A549 treated with Hydrocortisone at 1 μM for 4 hours (cell line): Measurements from ENCODE around the gene SKA2. TPM values are rescaled to one million over a fixed set of nuclear protein-coding genes. Genes with fewer than 3 reads are reported as not detected.

ENCODE experiments used
- total RNA-seq: library from RNA; stranded (reverse); fragments of 200-300 nt; extraction: Qiagen RNA extraction; gene quantifications from 5 replicates; pipeline ENCODE4 v1.2.3, GENCODE V29; 2022

The SKA2 gene, protein sequence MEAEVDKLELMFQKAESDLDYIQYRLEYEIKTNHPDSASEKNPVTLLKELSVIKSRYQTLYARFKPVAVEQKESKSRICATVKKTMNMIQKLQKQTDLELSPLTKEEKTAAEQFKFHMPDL
- total RNA-seq: 88.9 to 146 TPM (median 101 TPM) in 5 replicates

GRCh38 chr17:59154721-59155438, at the start of gene SKA2:
Gene SKA2 (minus strand): TSS chr17:59155186. CDS start chr17:59155163, 23 bp downstream.

GRCh38 chr17:59155439-59156177, 622 bp upstream of the SKA2 start, which contains the start of gene PRR11:
Gene PRR11 (plus strand): TSS chr17:59155746. CDS start chr17:59169753, 14,007 bp downstream.

GRCh38 chr17:59106463-59107305, 48.3 kb downstream of the SKA2 start, which contains the start of gene TRIM37:
Gene TRIM37 (minus strand): TSS chr17:59106880. CDS start chr17:59106461, 419 bp downstream.

Other genes with a start within 250 kb of the SKA2 start
- gene TRIM37, start 48.3 kb downstream of the SKA2 start, total RNA-seq: 17.8 to 26.1 TPM (median 21.9 TPM) in 5 replicates
- 47.2 to 64.9 TPM (median 54.9 TPM) in 5 replicates for gene PRR11, start 560 bp upstream of the SKA2 start, total RNA-seq
- gene SMG8, start 54.8 kb upstream of the SKA2 start, total RNA-seq: 26.2 to 34.6 TPM (median 27.0 TPM) in 5 replicates
- 0.51 to 1.1 TPM (median 0.77 TPM) in 5 replicates for gene GDPD1, start 65.3 kb upstream of the SKA2 start, total RNA-seq
- 2.0 to 3.2 TPM (median 2.8 TPM) in 5 replicates for gene YPEL2, start 176.5 kb upstream of the SKA2 start, total RNA-seq